ENCODE results near the gene MITF.

- TF ChIP-seq POLR2A (IDR thresholded peaks at IDR 0.05; ENCODE audit: low read depth, low read length), result no peak
- no peak for TF ChIP-seq TAF1 (IDR thresholded peaks at IDR 0.05; ENCODE audit: borderline replicate concordance, low read depth, low read length)
Measured at GRCh38 chr3:69872783-69873378, 133.6 kb downstream of the MITF start.
